H9 (cell line): Measurements from ENCODE around the gene RSF1. TPM values are rescaled to one million over a fixed set of nuclear protein-coding genes. Genes with fewer than 3 reads are reported as not detected.

ENCODE experiments used
- DNase-seq: peaks from one replicate; pipeline ENCODE4 v3.0.0-alpha.2; 2017
- H2AFZ ChIP-seq: one replicate; pipeline ENCODE4 v1.6.1; 2013; ENCODE audit warnings: mild to moderate bottlenecking, low read length, control low read depth, moderate library complexity
- H2AK5ac ChIP-seq: 2 replicates; pipeline ENCODE4 v1.6.1; 2013; ENCODE audit warnings: low read length, control low read depth, mixed read lengths; ENCODE audit not compliant: insufficient read length
- H2BK120ac ChIP-seq: one replicate; pipeline ENCODE4 v1.6.1; 2013; ENCODE audit warnings: low read depth, mild to moderate bottlenecking, low read length, control low read depth, inconsistent platforms; ENCODE audit not compliant: poor library complexity, severe bottlenecking
- H2BK12ac ChIP-seq: 2 replicates; pipeline ENCODE4 v1.6.1; 2013; ENCODE audit warnings: low read length, control low read depth, mixed read lengths, low read depth; ENCODE audit not compliant: insufficient read length
- H2BK15ac ChIP-seq: 2 replicates; pipeline ENCODE4 v1.6.1; 2013; ENCODE audit warnings: low read depth, low read length, control low read depth
- H2BK20ac ChIP-seq: one replicate; pipeline ENCODE4 v1.6.1; 2013; ENCODE audit warnings: low read depth, mild to moderate bottlenecking, low read length, control low read depth, inconsistent platforms; ENCODE audit not compliant: poor library complexity, severe bottlenecking
- H2BK5ac ChIP-seq: 2 replicates; pipeline ENCODE4 v1.6.1; 2013; ENCODE audit warnings: low read length, control low read depth, mixed read lengths; ENCODE audit not compliant: insufficient read length
- H3K14ac ChIP-seq: 2 replicates; pipeline ENCODE4 v1.6.1; 2013; ENCODE audit warnings: low read length, control low read depth; ENCODE audit not compliant: insufficient read depth
- H3K18ac ChIP-seq: 2 replicates; pipeline ENCODE4 v1.6.1; 2013; ENCODE audit warnings: low read depth, mild to moderate bottlenecking, mixed read lengths, low read length, control low read depth; ENCODE audit not compliant: insufficient read length
- H3K23ac ChIP-seq: 2 replicates; pipeline ENCODE4 v1.6.1; 2013; ENCODE audit warnings: low read length, control low read depth, mixed read lengths, low read depth; ENCODE audit not compliant: insufficient read length
- H3K23me2 ChIP-seq: 2 replicates; pipeline ENCODE4 v1.6.1; 2013; ENCODE audit warnings: low read depth, mild to moderate bottlenecking, mixed read lengths, low read length, control low read depth; ENCODE audit not compliant: insufficient read length, poor library complexity, severe bottlenecking
- H3K27ac ChIP-seq: 2 replicates; pipeline ENCODE4 v1.5.1; 2013; ENCODE audit warnings: low read length, control low read depth, mixed read lengths, low read depth; ENCODE audit not compliant: insufficient read length
- H3K27me3 ChIP-seq: 2 replicates; pipeline ENCODE4 v1.6.1; 2013; ENCODE audit warnings: low read length, control low read depth, inconsistent platforms; ENCODE audit not compliant: insufficient read depth
- H3K4ac ChIP-seq: 2 replicates; pipeline ENCODE4 v1.6.1; 2013; ENCODE audit warnings: low read depth, mild to moderate bottlenecking, control low read depth, inconsistent platforms, low read length, moderate library complexity
- H3K4me1 ChIP-seq: 2 replicates; pipeline ENCODE4 v1.6.1; 2013; ENCODE audit warnings: low read length, control low read depth, inconsistent platforms; ENCODE audit not compliant: insufficient read depth
- H3K4me2 ChIP-seq: 2 replicates; pipeline ENCODE4 v1.6.1; 2013; ENCODE audit warnings: low read length, control low read depth, mixed read lengths; ENCODE audit not compliant: insufficient read length, insufficient read depth
- H3K56ac ChIP-seq: 2 replicates; pipeline ENCODE4 v1.6.1; 2013; ENCODE audit warnings: low read depth, mild to moderate bottlenecking, mixed read lengths, low read length, control low read depth; ENCODE audit not compliant: insufficient read length
- H3K79me1 ChIP-seq: 2 replicates; pipeline ENCODE4 v1.6.1; 2013; ENCODE audit warnings: low read depth, mild to moderate bottlenecking, moderate library complexity, low read length, control low read depth, inconsistent platforms; ENCODE audit not compliant: insufficient read depth, poor library complexity, severe bottlenecking
- H3K79me2 ChIP-seq: 2 replicates; pipeline ENCODE4 v1.6.1; 2013; ENCODE audit warnings: low read length, control low read depth, inconsistent platforms; ENCODE audit not compliant: insufficient read depth
- H3K9ac ChIP-seq: 2 replicates; pipeline ENCODE4 v1.6.1; 2013; ENCODE audit warnings: low read length, control low read depth, mixed read lengths; ENCODE audit not compliant: insufficient read length; ENCODE audit errors: extremely low read depth
- H3K9me3 ChIP-seq: one replicate; pipeline ENCODE4 v1.6.1; 2013; ENCODE audit warnings: low read depth, low read length, inconsistent platforms; ENCODE audit not compliant: control insufficient read depth
- H3T11ph ChIP-seq: one replicate; pipeline ENCODE4 v1.6.1; 2013; ENCODE audit warnings: mild to moderate bottlenecking, low read length, control low read depth, inconsistent platforms
- H4K20me1 ChIP-seq: one replicate; pipeline ENCODE4 v1.6.1; 2013; ENCODE audit not compliant: control insufficient read depth, insufficient read length, insufficient read depth
- H4K5ac ChIP-seq: 2 replicates; pipeline ENCODE4 v1.6.1; 2013; ENCODE audit warnings: low read depth, mild to moderate bottlenecking, mixed read lengths, low read length, control low read depth; ENCODE audit not compliant: insufficient read length
- H4K8ac ChIP-seq: replicated peaks from 2 replicates; pipeline ENCODE4 v1.6.1; 2013; ENCODE audit warnings: low read length, control low read depth, mixed read lengths, low read depth; ENCODE audit not compliant: insufficient read length
- H4K91ac ChIP-seq: 2 replicates; pipeline ENCODE4 v1.6.1; 2013; ENCODE audit warnings: low read depth, mild to moderate bottlenecking, moderate library complexity, mixed read lengths, low read length, control low read depth; ENCODE audit not compliant: insufficient read length
- H3K27ac Mint-ChIP-seq, 3 experiments: 2 replicates in 2 of 3; 3 replicates in 1 of 3; pipeline ENCODE4 v1.8.0; 2020 to 2021; ENCODE audit warnings: mixed read lengths in 3 of 3, mild to moderate bottlenecking in 1 of 3, moderate library complexity in 1 of 3
- H3K27me3 Mint-ChIP-seq: 2 replicates; pipeline ENCODE4 v1.8.0; 2021; ENCODE audit warnings: low read depth, mild to moderate bottlenecking, moderate library complexity, mixed read lengths
- H3K36me3 Mint-ChIP-seq, 3 experiments: 2 replicates in 2 of 3; 3 replicates in 1 of 3; pipeline ENCODE4 v1.8.0; 2020 to 2021; ENCODE audit warnings: low read depth in 3 of 3, mixed read lengths in 3 of 3; ENCODE audit not compliant: insufficient read depth in 1 of 3
- H3K4me1 Mint-ChIP-seq, 2 experiments: 2 replicates each; pipeline ENCODE4 v1.8.0; 2020; ENCODE audit warnings: mixed read lengths in 2 of 2
- H3K4me3 Mint-ChIP-seq, 2 experiments: 2 replicates in 1 of 2; 3 replicates in 1 of 2; pipeline ENCODE4 v1.8.0; 2020 to 2021; ENCODE audit warnings: mild to moderate bottlenecking in 2 of 2, mixed read lengths in 2 of 2, moderate library complexity in 1 of 2
- H3K9me3 Mint-ChIP-seq, 2 experiments: 2 replicates in 1 of 2; 3 replicates in 1 of 2; pipeline ENCODE4 v1.8.0; 2020; ENCODE audit warnings: mild to moderate bottlenecking in 2 of 2, mixed read lengths in 2 of 2, moderate library complexity in 1 of 2
- CTCF ChIP-seq: fragments of 200-600 bp; sonication (generic); conservative IDR thresholded peaks from 3 replicates; pipeline ENCODE4 v1.8.0; 2021; ENCODE audit warnings: antibody characterized with exemption, mild to moderate bottlenecking
- WGBS: extraction: QIAGEN DNeasy Blood & Tissue Kit; methylation state at CpG from one replicate; pipeline ENCODE4 v1.1.7; 2013; ENCODE audit warnings: missing lambda C conversion rate, low lambda C conversion rate, mixed read lengths; ENCODE audit not compliant: insufficient read length; ENCODE audit errors: extremely low coverage; 5-methylcytosine and 5-hydroxymethylcytosine counted together
- total RNA-seq: library from RNA; stranded (reverse); gene quantifications from 2 replicates; pipeline ENCODE4 v1.2.1, GENCODE V29; 2021

The RSF1 gene
- total RNA-seq, 1 experiment from 2014 or later: 82.6 TPM

DNA sequence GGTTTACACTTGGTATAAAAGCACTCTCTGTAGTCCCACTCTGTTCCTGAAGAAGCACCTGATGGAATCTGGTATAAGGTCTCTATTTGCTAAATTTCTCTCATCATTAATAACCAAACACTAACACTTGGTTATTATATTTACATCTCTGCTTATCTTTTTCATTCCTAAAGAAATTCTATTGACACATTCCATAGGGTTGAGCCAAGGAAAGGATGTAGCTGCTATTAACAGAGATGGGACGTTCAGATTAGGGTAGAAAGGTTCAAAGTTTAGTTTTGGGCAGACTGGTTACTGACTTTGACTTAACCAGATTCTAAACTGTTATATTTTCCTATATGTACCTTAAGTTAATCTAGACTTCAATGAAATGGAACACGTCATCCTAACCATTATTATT is 91.5 kb downstream of the RSF1 start:
- Histone ChIP-seq H3K79me2 (no peaks in the 10 kb centered on the region), H3K23ac (no peak overlapping the region), H2BK120ac (no peak overlapping the region), H3K27ac (no peak overlapping the region), H4K91ac (no peak overlapping the region), H3K14ac (no peak overlapping the region), H2AK5ac (no peak overlapping the region), H2BK20ac (no peak overlapping the region), H2BK15ac (no peak overlapping the region), H3K56ac (no peak overlapping the region), H2BK5ac (no peak overlapping the region), H3K23me2 (no peaks in the 10 kb centered on the region), H3K4me2 (no peak overlapping the region), H3K9ac (no peak overlapping the region), H3K9me3 (peaks cover 16% of the 10 kb centered on the region), H3K4me1 (no peaks in the 10 kb centered on the region), H4K8ac (no peak overlapping the region), H4K5ac (no peak overlapping the region), H4K20me1 (no peaks in the 10 kb centered on the region), H3K79me1 (no peaks in the 10 kb centered on the region), H3K18ac (no peak overlapping the region), H2BK12ac (no peak overlapping the region), H3K27me3 (no peaks in the 10 kb centered on the region), H3T11ph (no peak overlapping the region), H2AFZ (no peak overlapping the region), H3K4ac (no peak overlapping the region)
- Mint-ChIP-seq H3K27ac (no peak overlapping the region), H3K36me3 (peaks cover 38 to 47% (median 46%) of the 10 kb centered on the region in 3 experiments), H3K4me3 (no peak overlapping the region), H3K27me3 (no peaks in the 10 kb centered on the region), H3K4me1 (peaks cover 0 to 3% of the 10 kb centered on the region in 2 experiments; a peak in 2 of 4 replicates), H3K9me3 (peaks cover 27 to 29% of the 10 kb centered on the region in 2 experiments)
- no CpG with 5 or more reads among the region's 2 CpGs for WGBS
- TF ChIP-seq CTCF: no peak
- DNase-seq: no peak
